BLaER1 treated with 17β-estradiol and CSF1 and Interleukin-3, amounts not matched to agents 10 nM and 100 nM (cell line): ENCODE data around the gene ZNF648.
A peak's percentile ranks its signal among the peaks of the same experiment; 100 is the strongest.
"Not testable (repeated sequence)": the region's sequence is repeated elsewhere in the genome, so short reads cannot be mapped to it uniquely, and the experiment has no call there.

Experiments used
- H3K27ac ChIP-seq, 11 experiments: shearing (Covaris generic); formaldehyde crosslinking; 2 replicates each; pipeline ENCODE4 v1.8.1; 2022
- H3K27me3 ChIP-seq, 11 experiments: shearing (Covaris generic); formaldehyde crosslinking; 2 replicates each; pipeline ENCODE4 v1.8.1; 2022
- H3K36me3 ChIP-seq, 11 experiments: shearing (Covaris generic); formaldehyde crosslinking; 2 replicates each; pipeline ENCODE4 v1.8.1; 2022
- H3K4me1 ChIP-seq, 10 experiments: shearing (Covaris generic); formaldehyde crosslinking; 2 replicates each; pipeline ENCODE4 v1.8.1; 2022
- H3K4me2 ChIP-seq, 11 experiments: shearing (Covaris generic); formaldehyde crosslinking; 2 replicates each; pipeline ENCODE4 v1.8.1; 2022
- H3K4me3 ChIP-seq, 10 experiments: shearing (Covaris generic); formaldehyde crosslinking; 2 replicates each; pipeline ENCODE4 v1.8.1; 2022
- H3K9ac ChIP-seq, 11 experiments: shearing (Covaris generic); formaldehyde crosslinking; 2 replicates each; pipeline ENCODE4 v1.8.1; 2022
- H3K9me3 ChIP-seq, 11 experiments: shearing (Covaris generic); formaldehyde crosslinking; replicated peaks in 1 of 11; 2 replicates each; pipeline ENCODE4 v1.8.1; 2022
- H4K20me1 ChIP-seq, 11 experiments: shearing (Covaris generic); formaldehyde crosslinking; 2 replicates each; pipeline ENCODE4 v1.8.1; 2022
- Cebpa-rat ChIP-seq, 11 experiments: shearing (Covaris generic); IDR thresholded peaks; 2 replicates each; pipeline ENCODE4 v1.8.1; 2022

The ZNF648 gene

GRCh38 chr1:182061594-182061993 is at the start of gene ZNF648:
Gene ZNF648, minus strand, starts transcription at chr1:182061712. Its CDS starts 3,702 bp downstream, at chr1:182058010.
- H3K27ac ChIP-seq = no peak within 1 kb of the TSS
- no peaks in the 10 kb centered on the region for H3K36me3 ChIP-seq
- H3K27me3 ChIP-seq = no peaks in the 10 kb centered on the region
- H3K4me3 ChIP-seq = no peak within 1 kb of the TSS
- H4K20me1 ChIP-seq = no peaks in the 10 kb centered on the region
- peaks cover 0 to 16% (median 10%) of the 10 kb centered on the region in 11 experiments; a peak in 12 of 22 replicates for H3K9me3 ChIP-seq
- no peak within 1 kb of the TSS for H3K9ac ChIP-seq
- peaks cover 0 to 10% (median 0%) of the 10 kb centered on the region in 10 experiments; a peak in 4 of 20 replicates for H3K4me1 ChIP-seq
- no peak for TF ChIP-seq Cebpa-rat (IDR thresholded peaks at IDR 0.05)
- peak within 1 kb of the TSS in 2 of 11 experiments; percentile 2 to 20; a peak in 2 of 22 replicates for H3K4me2 ChIP-seq

GRCh38 chr1:182110635-182111034 is 49.1 kb upstream of the ZNF648 start:
- H3K4me1 ChIP-seq = peaks cover 0 to 8% (median 0%) of the 10 kb centered on the region in 10 experiments; a peak in 5 of 20 replicates
- H3K27ac ChIP-seq = no peak overlapping the region
- no peak for TF ChIP-seq Cebpa-rat (IDR thresholded peaks at IDR 0.05)
- H3K4me2 ChIP-seq = no peak overlapping the region
- H3K9me3 ChIP-seq = peaks cover 0 to 4% (median 0%) of the 10 kb centered on the region in 11 experiments; a peak in 3 of 22 replicates
- no peak overlapping the region for H3K9ac ChIP-seq
- H3K36me3 ChIP-seq = no peaks in the 10 kb centered on the region
- no peaks in the 10 kb centered on the region; a peak in 1 of 22 replicates for H4K20me1 ChIP-seq
- no peaks in the 10 kb centered on the region for H3K27me3 ChIP-seq
- no peak overlapping the region for H3K4me3 ChIP-seq

- TF ChIP-seq Cebpa-rat (IDR thresholded peaks at IDR 0.05) = no peak
- no peaks in the 10 kb centered on the region for H3K27me3 ChIP-seq
- H3K4me3 ChIP-seq = no peak overlapping the region
- H3K4me1 ChIP-seq = peaks cover 0 to 8% (median 0%) of the 10 kb centered on the region in 10 experiments; a peak in 5 of 20 replicates
- H3K9ac ChIP-seq = no peak overlapping the region
- peaks cover 0 to 4% (median 0%) of the 10 kb centered on the region in 11 experiments; a peak in 3 of 22 replicates for H3K9me3 ChIP-seq
- H3K36me3 ChIP-seq = no peaks in the 10 kb centered on the region
- H3K27ac ChIP-seq = no peak overlapping the region
- H4K20me1 ChIP-seq = no peaks in the 10 kb centered on the region; a peak in 1 of 22 replicates
- H3K4me2 ChIP-seq = no peak overlapping the region
Measured at GRCh38 chr1:182109771-182110170, 48.3 kb upstream of the ZNF648 start.

- Histone ChIP-seq H3K9ac (no peak overlapping the region), H3K36me3 (no peaks in the 10 kb centered on the region), H3K4me1 (no peaks in the 10 kb centered on the region), H3K27me3 (no peaks in the 10 kb centered on the region), H3K9me3 (peaks cover 0 to 4% (median 0%) of the 10 kb centered on the region in 11 experiments; a peak in 3 of 22 replicates), H3K4me3 (no peak overlapping the region), H3K27ac (no peak overlapping the region), H3K4me2 (no peak overlapping the region), H4K20me1 (no peaks in the 10 kb centered on the region; a peak in 1 of 22 replicates)
- no peak for TF ChIP-seq Cebpa-rat (IDR thresholded peaks at IDR 0.05)
Measured at GRCh38 chr1:182107209-182107608, 45.7 kb upstream of the ZNF648 start.

- peaks cover 0 to 14% (median 6%) of the 10 kb centered on the region in 11 experiments; a peak in 10 of 22 replicates for H3K9me3 ChIP-seq
- H4K20me1 ChIP-seq = no peaks in the 10 kb centered on the region
- no peaks in the 10 kb centered on the region for H3K4me1 ChIP-seq
- H3K4me2 ChIP-seq = no peak overlapping the region
- H3K27me3 ChIP-seq = no peaks in the 10 kb centered on the region
- no peak overlapping the region for H3K27ac ChIP-seq
- H3K36me3 ChIP-seq = no peaks in the 10 kb centered on the region
- no peak overlapping the region for H3K9ac ChIP-seq
- no peak overlapping the region for H3K4me3 ChIP-seq
- no peak for TF ChIP-seq Cebpa-rat (IDR thresholded peaks at IDR 0.05)
Measured at GRCh38 chr1:182102043-182102416, 40.5 kb upstream of the ZNF648 start.

GRCh38 chr1:182101415-182102042 is 40.0 kb upstream of the ZNF648 start:
- H3K4me3 ChIP-seq = no peak overlapping the region
- H3K4me1 ChIP-seq = no peaks in the 10 kb centered on the region
- H3K4me2 ChIP-seq = no peak overlapping the region
- H3K27me3 ChIP-seq = no peaks in the 10 kb centered on the region
- peaks cover 0 to 14% (median 6%) of the 10 kb centered on the region in 11 experiments; a peak in 10 of 22 replicates for H3K9me3 ChIP-seq
- no peaks in the 10 kb centered on the region for H4K20me1 ChIP-seq
- no peak overlapping the region for H3K27ac ChIP-seq
- no peak for TF ChIP-seq Cebpa-rat (IDR thresholded peaks at IDR 0.05)
- H3K9ac ChIP-seq = no peak overlapping the region
- H3K36me3 ChIP-seq = no peaks in the 10 kb centered on the region

GRCh38 chr1:182098301-182098700 is 36.8 kb upstream of the ZNF648 start:
- Histone ChIP-seq H3K9ac (no peak overlapping the region), H3K27me3 (no peaks in the 10 kb centered on the region), H3K36me3 (no peaks in the 10 kb centered on the region), H3K27ac (no peak overlapping the region), H3K4me2 (no peak overlapping the region), H4K20me1 (no peaks in the 10 kb centered on the region), H3K4me1 (no peaks in the 10 kb centered on the region), H3K4me3 (no peak overlapping the region), H3K9me3 (peaks cover 0 to 14% (median 6%) of the 10 kb centered on the region in 11 experiments; a peak in 10 of 22 replicates)
- TF ChIP-seq Cebpa-rat (IDR thresholded peaks at IDR 0.05) = no peak

GRCh38 chr1:182095946-182096345 is 34.4 kb upstream of the ZNF648 start:
- Histone ChIP-seq H4K20me1 (no peaks in the 10 kb centered on the region), H3K4me1 (no peaks in the 10 kb centered on the region), H3K27me3 (no peaks in the 10 kb centered on the region), H3K9me3 (peaks cover 0 to 14% (median 6%) of the 10 kb centered on the region in 11 experiments; a peak in 10 of 22 replicates), H3K4me2 (no peak overlapping the region), H3K36me3 (no peaks in the 10 kb centered on the region), H3K27ac (no peak overlapping the region), H3K4me3 (no peak overlapping the region), H3K9ac (no peak overlapping the region)
- no peak for TF ChIP-seq Cebpa-rat (IDR thresholded peaks at IDR 0.05)

GRCh38 chr1:182094514-182095005 is 33.0 kb upstream of the ZNF648 start:
- H3K36me3 ChIP-seq, H3K9me3 ChIP-seq, H4K20me1 ChIP-seq, H3K4me2 ChIP-seq, H3K27ac ChIP-seq, H3K4me3 ChIP-seq, H3K9ac ChIP-seq, H3K27me3 ChIP-seq: not testable (repeated sequence)
- H3K4me1 ChIP-seq = peaks cover 0 to 12% (median 10%) of the 10 kb centered on the region in 10 experiments; a peak in 15 of 20 replicates

- H3K27me3 ChIP-seq = no peaks in the 10 kb centered on the region
- TF ChIP-seq Cebpa-rat (IDR thresholded peaks at IDR 0.05) = no peak
- H3K4me2 ChIP-seq = no peak overlapping the region
- no peak overlapping the region for H3K4me3 ChIP-seq
- H3K9ac ChIP-seq = no peak overlapping the region
- H3K27ac ChIP-seq = no peak overlapping the region
- no peaks in the 10 kb centered on the region for H4K20me1 ChIP-seq
- H3K4me1 ChIP-seq = peaks cover 0 to 16% (median 14%) of the 10 kb centered on the region in 10 experiments; a peak in 15 of 20 replicates
- H3K36me3 ChIP-seq = no peaks in the 10 kb centered on the region
- H3K9me3 ChIP-seq = no peaks in the 10 kb centered on the region
Measured at GRCh38 chr1:182093781-182094180, 32.3 kb upstream of the ZNF648 start.
